Naive thymus-derived CD4-positive, alpha-beta T cell (primary cell): Measurements from ENCODE around the gene PPFIA1. TPM values are rescaled to one million over a fixed set of nuclear protein-coding genes. Genes with fewer than 3 reads are reported as not detected.
"Not testable (repeated sequence)": the region's sequence is repeated elsewhere in the genome, so short reads cannot be mapped to it uniquely, and the experiment has no call there.

Source experiments
- ATAC-seq: fragments of 150-1000 bp; cut with Tn5 transposase; 2 replicates; pipeline ENCODE4 v1.10.0; 2021; ENCODE audit warnings: mild to moderate bottlenecking, moderate library complexity
- CTCF ChIA-PET: fragments of 350-600 bp; sonication (Branson Sonifier 250); formaldehyde crosslinking; loops from one replicate; lab custom pipeline; 2021; ENCODE audit warnings: antibody characterized with exemption; lab: Charles Lee
- POLR2A ChIA-PET: fragments of 350-600 bp; sonication (Branson Sonifier 250); formaldehyde crosslinking; loops from one replicate; lab custom pipeline; 2021; ENCODE audit warnings: antibody characterized with exemption, inconsistent platforms; lab: Charles Lee
- DNase-seq, 9 donors: peaks; one replicate each; pipeline versions ENCODE4 v3.0.0 to v3.0.0-alpha.2; 2020 to 2022; ENCODE audit warnings: mixed read lengths in 1 of 9
- H3K27ac ChIP-seq: one replicate; pipeline ENCODE4 v1.7.0; 2013; ENCODE audit warnings: mild to moderate bottlenecking, low read depth, low read length, moderate library complexity
- H3K27me3 ChIP-seq, 2 donors: one replicate each; pipeline ENCODE4 v1.7.0; 2013; ENCODE audit warnings: low read length in 2 of 2, mild to moderate bottlenecking in 2 of 2, moderate library complexity in 2 of 2; ENCODE audit not compliant: control insufficient read depth in 2 of 2, insufficient read depth in 2 of 2
- H3K36me3 ChIP-seq, 3 experiments: 1 replicate in 2 of 3; 2 replicates in 1 of 3; pipeline ENCODE4 v1.7.0; 2013; ENCODE audit warnings: low read length in 3 of 3, mild to moderate bottlenecking in 3 of 3, moderate library complexity in 1 of 3; ENCODE audit not compliant: insufficient read depth in 3 of 3, control insufficient read depth in 2 of 3
- H3K4me1 ChIP-seq, 2 donors: one replicate each; pipeline ENCODE4 v1.7.0; 2013; ENCODE audit warnings: low read length in 2 of 2, mild to moderate bottlenecking in 2 of 2, moderate library complexity in 1 of 2; ENCODE audit not compliant: control insufficient read depth in 2 of 2, insufficient read depth in 2 of 2
- H3K4me3 ChIP-seq: 2 replicates; pipeline ENCODE4 v1.7.0; 2013; ENCODE audit warnings: mild to moderate bottlenecking, low read length
- H3K9me3 ChIP-seq, 3 experiments: 1 replicate in 2 of 3; 2 replicates in 1 of 3; pipeline ENCODE4 v1.7.0; 2013; ENCODE audit warnings: low read length in 3 of 3; ENCODE audit not compliant: control insufficient read depth in 2 of 3
- H3K27ac Mint-ChIP-seq, 9 donors: one replicate each; pipeline ENCODE4 v1.8.0; 2020 to 2022; ENCODE audit warnings: mixed read lengths in 9 of 9, mild to moderate bottlenecking in 8 of 9, moderate library complexity in 5 of 9, inconsistent platforms in 2 of 9
- H3K27me3 Mint-ChIP-seq, 5 donors: one replicate each; pipeline ENCODE4 v1.8.0; 2021 to 2022; ENCODE audit warnings: mixed read lengths in 5 of 5, mild to moderate bottlenecking in 1 of 5
- H3K36me3 Mint-ChIP-seq, 5 donors: one replicate each; pipeline ENCODE4 v1.8.0; 2020 to 2022; ENCODE audit warnings: mixed read lengths in 5 of 5, mild to moderate bottlenecking in 3 of 5, inconsistent platforms in 1 of 5
- H3K4me1 Mint-ChIP-seq, 7 donors: one replicate each; pipeline ENCODE4 v1.8.0; 2020 to 2022; ENCODE audit warnings: mixed read lengths in 7 of 7, mild to moderate bottlenecking in 3 of 7, inconsistent platforms in 1 of 7
- H3K4me3 Mint-ChIP-seq, 10 donors: one replicate each; pipeline ENCODE4 v1.8.0; 2020 to 2022; ENCODE audit warnings: mild to moderate bottlenecking in 10 of 10, mixed read lengths in 10 of 10, moderate library complexity in 6 of 10, inconsistent platforms in 2 of 10
- H3K9me3 Mint-ChIP-seq, 11 donors: one replicate each; pipeline ENCODE4 v1.8.0; 2020 to 2022; ENCODE audit warnings: mixed read lengths in 11 of 11, mild to moderate bottlenecking in 4 of 11, inconsistent platforms in 1 of 11, moderate library complexity in 1 of 11
- intact Hi-C, 2 donors: fragments of 100-400 bp; cut with micrococcal nuclease; formaldehyde crosslinking; loops; one replicate each; pipeline ENCODE4 v1.15.1; 2023
- polyA plus RNA-seq, 2 donors: library from polyadenylated mRNA; unstranded; fragments of 300-500 nt; fragmentation: Illumina TruSeq; gene quantifications; one replicate each; pipeline ENCODE4 v1.2.3, GENCODE V29; 2021
- total RNA-seq, 6 experiments: library from RNA in 5 of 6; stranded (reverse) in 5 of 6; gene quantifications; 1 replicate in 5 of 6; 2 replicates in 1 of 6; pipeline ENCODE4 v1.2.3 and lab custom pipeline; 2021 to 2026

PPFIA1 gene
- total and polyA plus RNA-seq, 7 experiments from 2014 or later = 14.3 to 71.0 (median 46.0) TPM

DNA sequence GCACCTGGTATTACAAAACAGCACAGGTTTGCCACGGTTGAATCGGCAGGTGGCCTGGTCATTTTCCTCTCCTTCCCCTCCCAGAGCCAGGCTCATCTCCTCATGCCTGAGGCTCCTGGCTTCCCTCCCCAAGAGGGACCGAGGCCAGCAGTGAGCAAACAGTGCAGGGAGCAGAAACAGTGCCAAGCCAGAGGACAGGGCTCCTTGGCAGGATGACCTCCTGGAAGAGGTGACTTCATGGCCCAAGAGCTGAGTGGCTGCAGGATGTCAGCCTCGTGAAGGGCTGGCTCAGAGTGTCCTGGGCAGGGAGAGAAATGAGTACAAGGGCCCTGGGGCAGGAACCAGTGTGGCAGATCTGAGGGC lies 22.8 kb upstream of the PPFIA1 start:
- ChIA-PET POLR2A (no interaction called here), CTCF (no interaction called here)
- H3K4me1 Mint-ChIP-seq = no peaks in the 10 kb centered on the region
- intact Hi-C loops = no loop called here
- Histone ChIP-seq H3K9me3 (no peaks in the 10 kb centered on the region), H3K27me3 (no peaks in the 10 kb centered on the region), H3K27ac (no peak overlapping the region), H3K4me3 (no peak overlapping the region), H3K36me3 (no peaks in the 10 kb centered on the region), H3K4me1 (no peaks in the 10 kb centered on the region)
- peaks cover 4 to 13% (median 4%) of the 10 kb centered on the region in 5 donors for H3K27me3 Mint-ChIP-seq
- no peak for DNase-seq
- H3K36me3 Mint-ChIP-seq = peaks cover 0 to 4% (median 0%) of the 10 kb centered on the region in 5 donors
- no peak overlapping the region for H3K27ac Mint-ChIP-seq
- H3K4me3 Mint-ChIP-seq = no peak overlapping the region
- H3K9me3 Mint-ChIP-seq = peaks cover 0 to 2% (median 0%) of the 10 kb centered on the region in 11 donors
- ATAC-seq = no peak

DNA sequence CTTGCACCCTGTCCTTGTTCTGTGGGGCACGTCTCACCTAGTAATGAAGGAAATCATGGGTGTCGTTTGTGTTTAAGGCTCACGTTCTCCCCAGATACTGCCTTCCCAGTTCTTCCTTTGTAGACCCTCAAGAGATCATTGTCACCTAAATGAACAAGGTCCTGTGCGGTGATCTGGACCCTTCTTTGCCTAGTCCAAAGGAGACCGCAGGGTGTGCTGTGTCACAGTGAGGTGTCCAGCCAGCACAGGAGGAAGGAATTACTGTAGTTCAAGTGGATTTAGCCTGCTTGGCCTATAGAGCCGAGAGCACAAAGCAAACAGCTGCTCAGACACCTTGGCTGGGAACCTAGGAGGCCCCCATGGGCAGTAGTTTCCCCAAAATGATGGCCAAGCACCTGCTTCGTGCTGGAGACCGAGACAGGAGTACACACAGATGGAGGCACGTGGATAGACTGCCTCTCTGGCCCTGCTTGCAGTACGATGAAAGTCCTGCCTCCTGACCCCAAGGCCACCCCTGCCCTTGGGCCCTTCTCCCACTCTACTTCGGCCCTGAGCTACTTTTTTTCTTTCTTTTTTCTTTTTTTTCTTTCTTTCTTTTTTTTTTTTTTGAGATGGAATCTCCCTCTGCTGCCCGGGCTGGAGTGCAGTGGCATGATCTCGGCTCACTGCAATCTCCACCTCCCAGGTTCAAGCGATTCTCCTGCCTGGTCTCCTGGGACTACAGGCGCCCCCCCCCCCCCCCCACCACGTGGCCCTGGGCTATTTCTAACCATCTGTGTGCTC lies 19.4 kb upstream of the PPFIA1 start:
- no peak overlapping the region for H3K4me3 Mint-ChIP-seq
- DNase-seq (no peak), ATAC-seq (no peak)
- no peaks in the 10 kb centered on the region for H3K27me3 ChIP-seq
- H3K27ac ChIP-seq = no peak overlapping the region
- no peak overlapping the region for H3K27ac Mint-ChIP-seq
- no peaks in the 10 kb centered on the region for H3K36me3 Mint-ChIP-seq
- H3K36me3 ChIP-seq = no peaks in the 10 kb centered on the region
- H3K4me1 Mint-ChIP-seq = peaks cover 0 to 4% (median 0%) of the 10 kb centered on the region in 7 donors
- peaks cover 0 to 2% (median 0%) of the 10 kb centered on the region in 11 donors for H3K9me3 Mint-ChIP-seq
- H3K9me3 ChIP-seq = no peaks in the 10 kb centered on the region
- no peak overlapping the region for H3K4me3 ChIP-seq
- H3K4me1 ChIP-seq = no peaks in the 10 kb centered on the region
- intact Hi-C loops = no loop called here
- peaks cover 0 to 6% (median 3%) of the 10 kb centered on the region in 5 donors for H3K27me3 Mint-ChIP-seq
- POLR2A ChIA-PET = no interaction called here
- CTCF ChIA-PET = no interaction called here

DNA sequence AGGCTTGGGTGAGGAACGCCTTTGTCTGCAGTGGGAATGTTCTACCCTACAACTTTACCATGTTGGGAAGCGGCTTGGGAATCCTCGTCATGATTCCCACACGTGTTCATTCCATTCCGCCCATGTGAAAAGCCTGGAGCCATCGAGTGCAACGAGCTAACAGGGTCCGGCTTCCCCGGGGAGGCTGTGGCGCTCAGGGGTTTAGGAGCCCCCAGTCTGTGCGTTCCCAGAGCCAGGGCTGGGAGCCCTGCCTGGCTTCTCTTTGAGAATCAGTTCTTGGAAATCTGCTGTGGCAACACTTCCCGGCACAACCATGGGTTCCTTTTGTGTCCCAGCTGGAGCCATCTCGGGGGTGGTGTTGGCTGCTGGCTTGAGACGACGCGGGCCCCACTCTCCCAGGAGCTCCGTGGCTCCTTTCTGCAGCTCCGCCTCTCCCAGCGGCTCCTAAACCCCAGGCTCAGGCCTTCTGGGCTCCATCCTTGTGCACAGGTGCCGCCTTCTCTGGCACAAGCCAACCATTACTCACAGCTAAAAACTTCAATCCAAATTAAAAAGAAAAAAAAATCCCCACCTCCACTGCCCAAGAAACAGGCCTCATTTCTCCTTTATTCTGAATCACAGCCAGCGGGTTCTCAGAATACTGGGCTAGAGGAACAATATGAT lies 18.7 kb upstream of the PPFIA1 start:
- no peaks in the 10 kb centered on the region for H3K36me3 Mint-ChIP-seq
- DNase-seq = no peak
- Histone ChIP-seq H3K36me3 (no peaks in the 10 kb centered on the region), H3K9me3 (no peaks in the 10 kb centered on the region), H3K27me3 (no peaks in the 10 kb centered on the region), H3K4me1 (no peaks in the 10 kb centered on the region), H3K4me3 (no peak overlapping the region), H3K27ac (no peak overlapping the region)
- H3K4me1 Mint-ChIP-seq = peaks cover 0 to 4% (median 0%) of the 10 kb centered on the region in 7 donors
- CTCF ChIA-PET = no interaction called here
- no peak for ATAC-seq
- H3K4me3 Mint-ChIP-seq = no peak overlapping the region
- H3K9me3 Mint-ChIP-seq = peaks cover 0 to 2% (median 0%) of the 10 kb centered on the region in 11 donors
- no peak overlapping the region for H3K27ac Mint-ChIP-seq
- POLR2A ChIA-PET = no interaction called here
- intact Hi-C loops = no loop called here
- peaks cover 0 to 6% (median 3%) of the 10 kb centered on the region in 5 donors for H3K27me3 Mint-ChIP-seq

- no peaks in the 10 kb centered on the region for H3K36me3 Mint-ChIP-seq
- H3K4me3 Mint-ChIP-seq = no peak overlapping the region
- no peak for ATAC-seq
- H3K27me3 Mint-ChIP-seq = peaks cover 0 to 6% (median under 1%) of the 10 kb centered on the region in 5 donors
- H3K4me1 Mint-ChIP-seq = peaks cover 0 to 4% (median 0%) of the 10 kb centered on the region in 7 donors
- Histone ChIP-seq H3K27ac (no peak overlapping the region), H3K27me3 (no peaks in the 10 kb centered on the region), H3K4me3 (no peak overlapping the region), H3K36me3 (no peaks in the 10 kb centered on the region), H3K9me3 (no peaks in the 10 kb centered on the region), H3K4me1 (no peaks in the 10 kb centered on the region)
- intact Hi-C loops = no loop called here
- H3K27ac Mint-ChIP-seq = no peak overlapping the region
- H3K9me3 Mint-ChIP-seq = no peaks in the 10 kb centered on the region
- ChIA-PET CTCF (no interaction called here), POLR2A (no interaction called here)
- no peak for DNase-seq
Observed at GRCh38 chr11:70252844-70253243, 17.6 kb upstream of the PPFIA1 start.

GRCh38 chr11:70255477-70256116 lies 14.9 kb upstream of the PPFIA1 start:
- Mint-ChIP-seq H3K36me3 (no peaks in the 10 kb centered on the region), H3K4me3 (no peak overlapping the region), H3K4me1 (peaks cover 0 to 4% (median 0%) of the 10 kb centered on the region in 7 donors), H3K27me3 (peaks cover 0 to 6% (median 0%) of the 10 kb centered on the region in 5 donors), H3K9me3 (no peaks in the 10 kb centered on the region), H3K27ac (no peak overlapping the region)
- no peaks in the 10 kb centered on the region for H3K9me3 ChIP-seq
- ChIA-PET POLR2A (no interaction called here), CTCF (no interaction called here)
- no peak for ATAC-seq
- H3K27me3 ChIP-seq = no peaks in the 10 kb centered on the region
- H3K36me3 ChIP-seq = no peaks in the 10 kb centered on the region
- no peak for DNase-seq
- no peak overlapping the region for H3K4me3 ChIP-seq
- intact Hi-C loops = no loop called here
- H3K27ac ChIP-seq = no peak overlapping the region
- H3K4me1 ChIP-seq = no peaks in the 10 kb centered on the region

- CTCF ChIA-PET, ATAC-seq, POLR2A ChIA-PET, H3K27me3 ChIP-seq, DNase-seq, H3K4me3 ChIP-seq, H3K36me3 Mint-ChIP-seq, H3K9me3 Mint-ChIP-seq, H3K4me3 Mint-ChIP-seq, H3K4me1 Mint-ChIP-seq, H3K9me3 ChIP-seq, H3K27ac ChIP-seq, H3K36me3 ChIP-seq, H3K27ac Mint-ChIP-seq, H3K4me1 ChIP-seq, intact Hi-C loops: not testable (repeated sequence)
- peaks cover 0 to 10% (median 2%) of the 10 kb centered on the region in 5 donors for H3K27me3 Mint-ChIP-seq
Observed at GRCh38 chr11:70259077-70259476, 11.4 kb upstream of the PPFIA1 start.
